Activated CD8-positive, alpha-beta T cell treated with anti-CD3 and anti-CD28 coated beads for 36 hours (primary cell): ENCODE data around the gene CIDEA. TPM values are rescaled to one million over a fixed set of nuclear protein-coding genes. Genes with fewer than 3 reads are reported as not detected.

ENCODE experiments used
- ATAC-seq: fragments of 200-7000 bp; cut with Tn5 transposase; one replicate; pipeline ENCODE4 v1.10.0; 2021; ENCODE audit warnings: mild to moderate bottlenecking, moderate library complexity
- CTCF ChIA-PET: fragments of 350-600 bp; sonication (Branson Sonifier 250); formaldehyde crosslinking; loops from one replicate; lab custom pipeline; 2021; ENCODE audit warnings: antibody characterized with exemption; lab: Charles Lee
- POLR2A ChIA-PET: fragments of 350-600 bp; sonication (Branson Sonifier 250); formaldehyde crosslinking; loops from one replicate; lab custom pipeline; 2021; ENCODE audit warnings: antibody characterized with exemption; lab: Charles Lee
- DNase-seq: peaks from one replicate; pipeline ENCODE4 v3.0.0-alpha.2; 2020
- H3K27ac Mint-ChIP-seq: one replicate; pipeline ENCODE4 v1.8.0; 2021; ENCODE audit warnings: mild to moderate bottlenecking, mixed read lengths
- H3K27me3 Mint-ChIP-seq: one replicate; pipeline ENCODE4 v1.8.0; 2021; ENCODE audit warnings: mixed read lengths
- H3K36me3 Mint-ChIP-seq: one replicate; pipeline ENCODE4 v1.8.0; 2021; ENCODE audit warnings: low read depth, mixed read lengths
- H3K4me1 Mint-ChIP-seq: one replicate; pipeline ENCODE4 v1.8.0; 2021; ENCODE audit warnings: low read depth, mixed read lengths
- H3K4me3 Mint-ChIP-seq: one replicate; pipeline ENCODE4 v1.8.0; 2021; ENCODE audit warnings: mild to moderate bottlenecking, moderate library complexity, mixed read lengths
- H3K9me3 Mint-ChIP-seq: one replicate; pipeline ENCODE4 v1.8.0; 2021; ENCODE audit warnings: mixed read lengths
- CTCF ChIP-seq: fragments of 200-600 bp; IDR thresholded peaks from one replicate; pipeline ENCODE4 v1.8.0; 2022; ENCODE audit warnings: antibody characterized with exemption, mild to moderate bottlenecking
- intact Hi-C: fragments of 100-400 bp; cut with micrococcal nuclease; formaldehyde crosslinking; loops from one replicate; pipeline ENCODE4 v1.10.0; 2022
- total RNA-seq, 2 experiments: library from RNA; stranded (reverse); gene quantifications; one replicate each; pipeline ENCODE4 v1.2.3, GENCODE V29; 2021

Gene CIDEA
- total RNA-seq, 2 experiments from 2014 or later = not detected

- intact Hi-C loops = no loop called here
- Mint-ChIP-seq H3K4me3 (no peak overlapping the region), H3K36me3 (no peaks in the 10 kb centered on the region), H3K27me3 (peaks cover 9% of the 10 kb centered on the region), H3K27ac (no peak overlapping the region), H3K4me1 (no peaks in the 10 kb centered on the region), H3K9me3 (no peaks in the 10 kb centered on the region)
- ChIA-PET POLR2A (no interaction called here), CTCF (interaction anchor here (0.9 kb wide), 1 partner anchor 13 kb away, joined by 3 read pairs; no protein-coding TSS in a partner anchor)
- no peak for TF ChIP-seq CTCF
- ATAC-seq = no peak
- DNase-seq = no peak
These were observed 20.6 kb downstream of the CIDEA start for GRCh38 chr18:12274793-12275192.

- ChIA-PET CTCF (no interaction called here), POLR2A (no interaction called here)
- ATAC-seq (no peak), DNase-seq (no peak)
- H3K9me3 Mint-ChIP-seq = no peaks in the 10 kb centered on the region
- intact Hi-C loops = no loop called here
- no peak overlapping the region for H3K4me3 Mint-ChIP-seq
- H3K4me1 Mint-ChIP-seq = no peaks in the 10 kb centered on the region
- no peak for TF ChIP-seq CTCF
- H3K27me3 Mint-ChIP-seq = peaks cover 9% of the 10 kb centered on the region
- H3K27ac Mint-ChIP-seq = no peak overlapping the region
- no peaks in the 10 kb centered on the region for H3K36me3 Mint-ChIP-seq
These were observed 22.8 kb downstream of the CIDEA start for GRCh38 chr18:12276736-12277554.

- no peak for ATAC-seq
- Mint-ChIP-seq H3K36me3 (no peaks in the 10 kb centered on the region), H3K27ac (no peak overlapping the region), H3K27me3 (peaks cover 14% of the 10 kb centered on the region), H3K9me3 (no peaks in the 10 kb centered on the region), H3K4me3 (no peak overlapping the region), H3K4me1 (no peaks in the 10 kb centered on the region)
- POLR2A ChIA-PET = interaction anchor here (1.7 kb wide), 1 partner anchor 10 kb away, joined by 4 read pairs; no protein-coding TSS in a partner anchor
- intact Hi-C loops = no loop called here
- peak; percentile 7 for DNase-seq
- TF ChIP-seq CTCF = no peak
- CTCF ChIA-PET = no interaction called here
These were observed 24.1 kb downstream of the CIDEA start for GRCh38 chr18:12278215-12278671.

GRCh38 chr18:12278741-12279682 lies 24.9 kb downstream of the CIDEA start:
- no peak for ATAC-seq
- no peak overlapping the region for H3K27ac Mint-ChIP-seq
- POLR2A ChIA-PET = interaction anchor here (1.7 kb wide), 1 partner anchor 9 kb away, joined by 4 read pairs; no protein-coding TSS in a partner anchor
- no peak overlapping the region for H3K4me3 Mint-ChIP-seq
- H3K36me3 Mint-ChIP-seq = no peaks in the 10 kb centered on the region
- H3K27me3 Mint-ChIP-seq = peaks cover 12% of the 10 kb centered on the region
- CTCF ChIA-PET = no interaction called here
- no peak for DNase-seq
- TF ChIP-seq CTCF = no peak
- intact Hi-C loops = no loop called here
- no peaks in the 10 kb centered on the region for H3K9me3 Mint-ChIP-seq
- no peaks in the 10 kb centered on the region for H3K4me1 Mint-ChIP-seq
